ENCODE data around the gene CRKL. TPM values are rescaled to one million over a fixed set of nuclear protein-coding genes. Genes with fewer than 3 reads are reported as not detected.

CRKL gene
- total RNA-seq, 1 experiment from 2014 or later = 87.7 TPM

DNA sequence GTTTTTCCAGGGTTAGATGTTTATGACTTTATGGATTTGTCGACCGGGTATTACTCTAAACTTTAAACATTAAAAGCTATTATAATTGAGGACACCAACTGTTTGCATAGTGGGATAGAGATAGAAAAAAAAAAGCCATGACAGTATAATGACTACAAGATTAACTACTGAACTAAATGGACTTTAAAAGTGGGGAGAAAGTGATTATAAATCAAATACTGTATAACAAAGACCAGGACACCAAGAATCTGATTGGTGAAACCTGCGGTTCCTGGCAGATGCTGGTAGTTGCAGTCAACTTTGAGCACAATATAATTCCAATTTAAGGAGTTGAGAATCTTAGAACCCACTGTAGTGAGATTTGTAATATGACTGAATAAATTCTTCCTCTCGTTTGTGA, 2.5 kb downstream of the CRKL start:
- TSS peak; percentile 46 for BruUV-seq (replicated peaks)
- Histone ChIP-seq H3K9me2 (ENCODE audit: insufficient read depth) (no peaks in the 10 kb centered on the region), H3K36me3 (ENCODE audit: control insufficient read depth in 1 of 2, insufficient read depth in 2 of 2, low read length in 2 of 2) (peaks cover 7 to 9% of the 10 kb centered on the region in 2 experiments; a peak in 3 of 4 replicates), H4K20me1 (ENCODE audit: insufficient read depth) (peaks cover 28% of the 10 kb centered on the region), H3K27ac (ENCODE audit: low read depth, low read length) (no peak overlapping the region), H3K4me1 (ENCODE audit: control insufficient read depth in 1 of 2, insufficient read depth in 2 of 2, low read length in 2 of 2) (peaks cover 22 to 47% of the 10 kb centered on the region in 2 experiments; a peak in 3 of 4 replicates), H3K9me3 (ENCODE audit: control insufficient read depth in 1 of 2, insufficient read depth in 1 of 2, low read depth in 1 of 2, low read length in 2 of 2) (no peaks in the 10 kb centered on the region), H3K4me2 (ENCODE audit: low read length) (peak overlapping the region; percentile 96), H3K4me3 (replicated peaks in 1 of 2; ENCODE audit: low read depth in 1 of 2, low read length in 2 of 2) (peak overlapping the region; percentile 97 to 100; a peak in 2 of 4 replicates), H2AFZ (ENCODE audit: low read depth, low read length, poor library complexity, severe bottlenecking) (no peak overlapping the region), H3K27me3 (ENCODE audit: insufficient read depth, low read length) (no peaks in the 10 kb centered on the region), H3K79me2 (ENCODE audit: insufficient read depth, low read length) (peaks cover 75% of the 10 kb centered on the region), H3K9ac (ENCODE audit: low read length) (peak overlapping the region; percentile 98; the same call in 1 of the 2 replicates)
- RAD21 ChIA-PET (ENCODE audit: low non-redundant PET in 1 of 2, low total read pairs in 2 of 2, uncharacterized antibody in 2 of 2, unreplicated experiment in 2 of 2) = no interaction called here
- intact Hi-C loops (cut with micrococcal nuclease) = loop anchor here (5.0 kb wide), 1 partner anchor 38 kb away; no protein-coding TSS in a partner anchor
- TF ChIP-seq ATF3 (IDR thresholded peaks at IDR 0.05) = no peak
- POLR2A ChIA-PET = no interaction called here
- no peak for ATAC-seq
- no peak for DNase-seq (ENCODE audit: low read depth, low spot score)
- CTCF ChIA-PET = no interaction called here

DNA sequence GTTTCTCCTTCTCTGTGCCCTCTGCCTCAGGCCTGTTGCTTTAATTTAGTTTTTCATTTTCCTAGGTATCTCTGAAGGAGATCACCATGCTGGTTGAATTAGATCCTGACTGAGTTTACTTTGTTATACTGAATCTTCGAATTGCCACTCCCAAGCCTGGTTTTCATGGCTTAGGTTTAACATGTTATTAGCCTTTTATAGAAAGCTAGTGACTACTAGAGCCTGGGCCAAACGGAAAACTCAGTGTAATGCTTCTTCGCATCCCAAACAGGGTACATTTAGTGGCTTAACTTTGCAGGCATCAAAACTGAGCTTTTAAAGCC, 3.6 kb downstream of the CRKL start:
- Histone ChIP-seq H3K36me3 (ENCODE audit: control insufficient read depth in 1 of 2, insufficient read depth in 2 of 2, low read length in 2 of 2) (peaks cover 7 to 9% of the 10 kb centered on the region in 2 experiments; a peak in 3 of 4 replicates), H3K9me3 (ENCODE audit: control insufficient read depth in 1 of 2, insufficient read depth in 1 of 2, low read depth in 1 of 2, low read length in 2 of 2) (no peaks in the 10 kb centered on the region), H3K4me1 (ENCODE audit: control insufficient read depth in 1 of 2, insufficient read depth in 2 of 2, low read length in 2 of 2) (peaks cover 22 to 47% of the 10 kb centered on the region in 2 experiments; a peak in 3 of 4 replicates), H3K4me3 (replicated peaks in 1 of 2; ENCODE audit: low read depth in 1 of 2, low read length in 2 of 2) (no peak overlapping the region), H3K9ac (ENCODE audit: low read length) (no peak overlapping the region), H2AFZ (ENCODE audit: low read depth, low read length, poor library complexity, severe bottlenecking) (no peak overlapping the region), H3K79me2 (ENCODE audit: insufficient read depth, low read length) (peaks cover 86% of the 10 kb centered on the region), H3K4me2 (ENCODE audit: low read length) (peak overlapping the region; percentile 96; the same call in 1 of the 2 replicates), H3K9me2 (ENCODE audit: insufficient read depth) (no peaks in the 10 kb centered on the region), H4K20me1 (ENCODE audit: insufficient read depth) (peaks cover 35% of the 10 kb centered on the region), H3K27me3 (ENCODE audit: insufficient read depth, low read length) (no peaks in the 10 kb centered on the region), H3K27ac (ENCODE audit: low read depth, low read length) (no peak overlapping the region)
- DNase-seq (ENCODE audit: low read depth, low spot score) (no peak), ATAC-seq (no peak)
- RAD21 ChIA-PET (ENCODE audit: low non-redundant PET in 1 of 2, low total read pairs in 2 of 2, uncharacterized antibody in 2 of 2, unreplicated experiment in 2 of 2) = no interaction called here
- intact Hi-C loops (cut with micrococcal nuclease) = no loop called here
- no peak for TF ChIP-seq CBX3 (IDR thresholded peaks at IDR 0.05; ENCODE audit: low read depth)
- no peak for TF ChIP-seq POLR2AphosphoS5 (IDR thresholded peaks at IDR 0.05; ENCODE audit: low read depth, low read length)
- TF ChIP-seq EZH2phosphoT487 (IDR thresholded peaks at IDR 0.05; ENCODE audit: borderline replicate concordance) = no peak
- no peak for TF ChIP-seq YY1 (IDR thresholded peaks at IDR 0.05; ENCODE audit: extremely low read depth, insufficient replicate concordance, low read depth, low read length)
- no peak for TF ChIP-seq ZNF274 (IDR thresholded peaks at IDR 0.05; ENCODE audit: low read depth, low read length)
- CTCF ChIA-PET = no interaction called here
- POLR2A ChIA-PET = no interaction called here
- TSS peak; percentile 0 for BruUV-seq (replicated peaks)

All from HCT116 (cell line).